Measurements from ENCODE around the gene UNC93A.

UNC93A gene

GRCh38 chr6:167294651-167295494 lies 3.8 kb downstream of the UNC93A start:
- Histone ChIP-seq H3K27ac (no peak overlapping the region), H3K27me3 (no peaks in the 10 kb centered on the region), H4K20me1 (no peaks in the 10 kb centered on the region), H3K4me2 (no peak overlapping the region), H3K9ac (no peak overlapping the region), H3K4me3 (no peak overlapping the region), H3K36me3 (no peaks in the 10 kb centered on the region), H3K4me1 (peaks cover 9% of the 10 kb centered on the region; the same call in 1 of the 2 replicates), H3K9me3 (no peaks in the 10 kb centered on the region)
- TF ChIP-seq Cebpa-rat (IDR thresholded peaks at IDR 0.05), result no peak

DNA sequence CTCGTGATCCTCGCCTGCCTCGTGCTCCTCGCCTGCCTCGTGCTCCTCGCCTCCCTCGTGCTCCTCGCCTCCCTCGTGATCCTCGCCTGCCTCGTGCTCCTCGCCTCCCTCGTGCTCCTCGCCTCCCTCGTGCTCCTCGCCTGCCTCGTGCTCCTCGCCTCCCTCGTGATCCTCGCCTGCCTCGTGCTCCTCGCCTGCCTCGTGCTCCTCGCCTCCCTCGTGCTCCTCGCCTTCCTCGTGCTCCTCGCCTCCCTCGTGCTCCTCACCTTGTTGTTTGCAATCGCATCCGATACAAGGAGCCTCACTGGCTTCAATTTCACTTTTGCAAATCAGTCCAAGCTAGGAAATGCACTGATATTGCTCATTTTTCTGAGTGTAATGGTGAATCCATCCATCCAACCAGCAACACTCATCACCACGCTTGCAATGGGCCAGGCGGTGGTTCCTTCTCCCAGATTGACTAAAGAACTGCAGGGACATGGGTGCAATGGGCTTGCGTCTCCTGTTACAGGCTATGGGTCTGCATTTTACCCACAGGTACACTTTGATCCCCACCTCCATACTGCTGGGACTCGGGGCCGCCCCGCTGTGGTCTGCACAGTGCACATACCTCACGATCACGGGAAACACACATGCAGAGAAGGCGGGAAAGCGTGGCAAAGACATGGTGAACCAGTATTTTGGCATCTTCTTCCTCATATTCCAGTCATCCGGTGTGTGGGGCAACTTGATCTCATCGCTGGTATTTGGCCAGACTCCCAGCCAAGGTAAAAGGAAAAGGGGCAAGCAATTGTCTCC lies 4.6 kb downstream of the UNC93A start:
- Histone ChIP-seq H3K9me3 (no peaks in the 10 kb centered on the region), H3K27me3 (no peaks in the 10 kb centered on the region), H3K4me1 (peaks cover 9% of the 10 kb centered on the region; the same call in 1 of the 2 replicates), H3K27ac (no peak overlapping the region), H3K4me3 (no peak overlapping the region), H3K36me3 (no peaks in the 10 kb centered on the region), H3K9ac (no peak overlapping the region), H4K20me1 (no peaks in the 10 kb centered on the region), H3K4me2 (no peak overlapping the region)
- no peak for TF ChIP-seq Cebpa-rat (IDR thresholded peaks at IDR 0.05)

DNA sequence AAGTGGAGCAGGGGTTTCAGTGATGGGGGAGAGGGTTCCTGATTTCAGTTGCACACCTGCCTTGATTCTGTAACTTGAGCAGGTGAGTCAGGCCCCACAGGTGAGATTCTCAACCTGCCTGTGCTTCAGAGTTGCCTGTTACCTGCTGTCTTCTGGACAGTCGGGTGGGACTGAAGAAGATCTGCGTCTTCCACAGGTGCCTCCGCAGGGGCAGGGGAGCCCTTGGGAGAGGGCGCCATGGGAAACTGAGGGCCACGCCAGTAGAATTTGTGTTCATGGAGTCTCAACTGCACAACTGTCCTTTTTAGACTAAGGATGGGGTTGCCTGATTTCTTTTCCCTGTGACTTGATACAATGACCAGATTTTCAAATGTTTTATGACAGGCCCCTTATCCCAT lies 5.2 kb downstream of the UNC93A start:
- H3K4me1 ChIP-seq, result peaks cover 9% of the 10 kb centered on the region; the same call in 1 of the 2 replicates
- no peaks in the 10 kb centered on the region for H3K36me3 ChIP-seq
- no peak overlapping the region for H3K4me2 ChIP-seq
- no peak overlapping the region for H3K9ac ChIP-seq
- no peaks in the 10 kb centered on the region for H4K20me1 ChIP-seq
- no peaks in the 10 kb centered on the region for H3K9me3 ChIP-seq
- no peak overlapping the region for H3K27ac ChIP-seq
- TF ChIP-seq Cebpa-rat (IDR thresholded peaks at IDR 0.05), result no peak
- H3K27me3 ChIP-seq, result no peaks in the 10 kb centered on the region
- no peak overlapping the region for H3K4me3 ChIP-seq

- H3K9me3 ChIP-seq, result no peaks in the 10 kb centered on the region
- H3K27ac ChIP-seq, result no peak overlapping the region
- H3K4me2 ChIP-seq, result no peak overlapping the region
- no peak for TF ChIP-seq Cebpa-rat (IDR thresholded peaks at IDR 0.05)
- no peaks in the 10 kb centered on the region for H4K20me1 ChIP-seq
- H3K9ac ChIP-seq, result no peak overlapping the region
- H3K4me1 ChIP-seq, result peaks cover 9% of the 10 kb centered on the region; the same call in 1 of the 2 replicates
- no peak overlapping the region for H3K4me3 ChIP-seq
- H3K36me3 ChIP-seq, result no peaks in the 10 kb centered on the region
- no peaks in the 10 kb centered on the region for H3K27me3 ChIP-seq
Measured at GRCh38 chr6:167296902-167297301, 5.8 kb downstream of the UNC93A start.

DNA sequence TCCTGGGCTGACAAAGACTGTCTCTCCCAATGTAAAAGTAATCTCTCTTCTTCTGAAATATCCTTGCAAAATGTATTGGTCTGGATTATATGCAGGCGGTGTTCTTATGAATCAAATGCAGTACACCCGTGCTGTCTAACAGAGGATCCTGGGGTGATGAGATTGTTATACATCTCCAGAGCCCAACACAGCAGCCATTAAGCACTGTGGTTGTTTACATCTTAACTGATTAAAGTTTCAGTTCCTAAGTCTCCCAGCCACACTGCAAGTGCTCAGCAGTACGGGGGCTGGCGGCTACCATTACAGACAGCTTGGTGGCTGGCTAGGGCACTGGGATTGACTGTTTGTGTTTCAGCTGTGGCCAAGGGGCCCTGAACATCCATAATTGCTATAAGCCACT lies 7.0 kb downstream of the UNC93A start:
- no peaks in the 10 kb centered on the region for H3K9me3 ChIP-seq
- peaks cover 9% of the 10 kb centered on the region; the same call in 1 of the 2 replicates for H3K4me1 ChIP-seq
- no peaks in the 10 kb centered on the region for H3K36me3 ChIP-seq
- no peak for TF ChIP-seq Cebpa-rat (IDR thresholded peaks at IDR 0.05)
- H3K27me3 ChIP-seq, result no peaks in the 10 kb centered on the region
- H3K27ac ChIP-seq, result no peak overlapping the region
- H4K20me1 ChIP-seq, result no peaks in the 10 kb centered on the region
- no peak overlapping the region for H3K4me3 ChIP-seq
- peak overlapping the region; percentile 26; the same call in 1 of the 2 replicates for H3K4me2 ChIP-seq
- no peak overlapping the region for H3K9ac ChIP-seq

DNA sequence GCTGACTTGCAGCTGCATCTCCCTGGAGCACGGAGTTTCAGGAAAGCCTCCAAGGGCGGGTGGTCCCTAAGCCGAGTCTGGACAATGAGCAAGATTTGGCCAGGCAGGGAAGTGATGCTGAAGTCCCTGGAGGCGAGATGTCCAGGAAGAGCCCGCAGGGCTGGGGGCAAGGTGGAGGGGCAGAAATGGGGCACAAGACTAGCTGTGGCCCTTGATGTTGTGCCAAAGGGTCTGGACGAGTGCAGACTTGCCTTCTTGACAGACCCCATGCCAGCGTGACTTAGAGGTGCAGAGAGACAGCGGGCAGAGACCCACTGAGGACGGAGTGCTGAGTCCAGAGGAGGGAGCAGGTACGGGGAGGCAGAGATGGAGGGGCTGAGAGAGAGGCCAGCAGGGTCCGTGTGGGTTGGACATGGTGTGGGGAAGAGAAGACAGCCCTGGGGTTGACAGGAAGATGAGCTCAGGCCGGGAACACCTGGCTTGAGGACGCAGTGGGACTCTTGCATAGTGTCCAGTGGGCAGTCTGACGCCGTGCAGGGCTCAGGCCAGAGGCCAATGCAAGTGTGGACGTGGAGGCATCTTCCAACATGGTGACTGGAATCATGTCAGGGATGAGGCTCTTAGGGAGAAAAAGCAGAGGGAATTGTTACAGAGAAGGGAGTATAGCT lies 8.7 kb downstream of the UNC93A start:
- Histone ChIP-seq H3K4me2 (no peak overlapping the region), H3K27me3 (no peaks in the 10 kb centered on the region), H4K20me1 (no peaks in the 10 kb centered on the region), H3K36me3 (no peaks in the 10 kb centered on the region), H3K4me1 (peaks cover 9% of the 10 kb centered on the region; the same call in 1 of the 2 replicates), H3K9ac (no peak overlapping the region), H3K9me3 (no peaks in the 10 kb centered on the region), H3K27ac (no peak overlapping the region), H3K4me3 (no peak overlapping the region)
- no peak for TF ChIP-seq Cebpa-rat (IDR thresholded peaks at IDR 0.05)

DNA sequence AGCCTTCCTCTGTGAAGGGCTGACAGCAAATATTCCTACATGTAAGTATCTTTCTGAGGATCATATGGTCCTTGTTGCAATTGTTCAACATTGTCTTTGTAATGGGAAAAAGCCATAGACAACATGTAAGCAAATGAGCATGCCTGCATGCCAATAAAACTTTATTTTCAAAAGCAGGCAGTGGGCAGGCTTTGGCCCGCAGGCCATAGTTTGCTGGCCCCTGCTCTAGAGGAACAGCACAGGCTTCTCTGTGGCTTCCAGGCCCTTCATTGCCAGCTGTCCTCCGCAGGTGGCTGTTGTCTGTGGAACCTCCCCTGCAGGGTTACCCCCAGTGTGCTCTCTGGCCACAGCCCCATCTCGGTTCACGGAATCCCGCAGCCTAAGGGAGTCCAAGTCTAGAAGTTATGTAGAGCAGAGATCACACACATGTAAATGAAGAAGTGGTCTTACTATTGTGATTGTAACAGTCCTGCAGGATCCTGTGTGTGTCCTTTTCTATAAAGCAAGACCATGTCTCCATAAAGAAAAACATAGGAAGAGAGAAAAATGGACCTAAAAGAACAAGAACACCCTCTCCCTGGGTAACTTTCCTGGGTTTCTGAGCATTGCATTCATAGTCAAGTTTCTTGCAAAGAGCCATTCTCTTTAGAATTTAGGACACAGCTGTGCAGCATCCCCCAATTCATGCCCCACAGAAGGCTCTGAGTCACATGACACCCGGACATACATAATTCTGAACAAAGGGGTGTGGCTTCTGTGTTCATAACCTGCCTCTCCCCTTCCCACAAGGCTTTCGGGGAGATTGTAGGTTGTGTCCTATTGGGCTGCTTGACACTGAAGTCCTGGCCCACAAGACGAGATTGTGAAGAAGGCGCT lies 10.0 kb downstream of the UNC93A start:
- Histone ChIP-seq H4K20me1 (no peaks in the 10 kb centered on the region), H3K9me3 (no peaks in the 10 kb centered on the region), H3K27ac (no peak overlapping the region), H3K9ac (no peak overlapping the region), H3K4me3 (no peak overlapping the region), H3K4me2 (no peak overlapping the region), H3K36me3 (no peaks in the 10 kb centered on the region), H3K4me1 (peaks cover 9% of the 10 kb centered on the region; the same call in 1 of the 2 replicates), H3K27me3 (no peaks in the 10 kb centered on the region)
- TF ChIP-seq Cebpa-rat (IDR thresholded peaks at IDR 0.05), result no peak

DNA sequence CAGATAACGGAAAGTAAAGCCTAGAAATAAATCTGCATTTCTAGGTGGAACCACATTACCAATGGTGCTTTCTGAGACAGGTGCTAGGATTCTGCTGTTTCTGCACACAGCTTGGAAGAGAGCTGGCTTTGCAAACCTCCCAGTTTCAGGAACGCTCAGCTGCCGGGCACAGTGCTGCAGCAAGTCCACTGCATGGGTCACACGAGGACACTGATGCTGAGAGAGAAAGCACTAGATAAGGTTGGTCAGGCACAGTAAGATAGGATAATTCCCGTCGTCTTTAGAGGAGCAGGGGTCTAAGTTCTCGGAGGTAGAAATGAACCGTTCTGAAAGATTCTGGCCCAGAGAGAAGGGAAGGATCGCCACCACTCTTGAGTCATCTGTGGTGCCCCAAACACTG lies 11.0 kb downstream of the UNC93A start:
- Histone ChIP-seq H3K4me2 (no peak overlapping the region), H3K27me3 (no peaks in the 10 kb centered on the region), H3K4me3 (no peak overlapping the region), H3K9me3 (no peaks in the 10 kb centered on the region), H3K27ac (no peak overlapping the region), H3K9ac (no peak overlapping the region), H4K20me1 (no peaks in the 10 kb centered on the region), H3K4me1 (peaks cover 9% of the 10 kb centered on the region; the same call in 1 of the 2 replicates), H3K36me3 (no peaks in the 10 kb centered on the region)
- TF ChIP-seq Cebpa-rat (IDR thresholded peaks at IDR 0.05), result no peak

- H3K9ac ChIP-seq, result no peak overlapping the region
- no peaks in the 10 kb centered on the region for H3K27me3 ChIP-seq
- no peak overlapping the region for H3K4me2 ChIP-seq
- no peaks in the 10 kb centered on the region for H3K9me3 ChIP-seq
- peaks cover 8% of the 10 kb centered on the region; the same call in 1 of the 2 replicates for H3K4me1 ChIP-seq
- no peak for TF ChIP-seq Cebpa-rat (IDR thresholded peaks at IDR 0.05)
- H3K27ac ChIP-seq, result no peak overlapping the region
- H4K20me1 ChIP-seq, result no peaks in the 10 kb centered on the region
- no peaks in the 10 kb centered on the region for H3K36me3 ChIP-seq
- H3K4me3 ChIP-seq, result no peak overlapping the region
Measured at GRCh38 chr6:167302796-167303195, 11.7 kb downstream of the UNC93A start.

Data from BLaER1 (cell line).